Naive B cell (primary cell): ENCODE measurements around the gene FNDC1. TPM values are rescaled to one million over a fixed set of nuclear protein-coding genes. Genes with fewer than 3 reads are reported as not detected.

Experiments used
- ATAC-seq, 2 donors: fragments of 150-1000 bp; cut with Tn5 transposase; 2 replicates each; pipeline ENCODE4 v1.10.0; 2021; ENCODE audit warnings: low read depth in 2 of 2, mild to moderate bottlenecking in 2 of 2, moderate library complexity in 2 of 2
- DNase-seq: peaks from one replicate; pipeline ENCODE4 v3.0.0; 2022
- H3K27ac Mint-ChIP-seq, 6 donors: one replicate each; pipeline ENCODE4 v1.8.0; 2020 to 2022; ENCODE audit warnings: mild to moderate bottlenecking in 6 of 6, mixed read lengths in 6 of 6, moderate library complexity in 5 of 6, inconsistent platforms in 2 of 6
- H3K27me3 Mint-ChIP-seq, 3 donors: one replicate each; pipeline ENCODE4 v1.8.0; 2021 to 2022; ENCODE audit warnings: mixed read lengths in 3 of 3, mild to moderate bottlenecking in 1 of 3
- H3K36me3 Mint-ChIP-seq, 2 donors: one replicate each; pipeline ENCODE4 v1.8.0; 2020 to 2022; ENCODE audit warnings: mixed read lengths in 2 of 2, inconsistent platforms in 1 of 2, mild to moderate bottlenecking in 1 of 2
- H3K4me1 Mint-ChIP-seq, 3 donors: one replicate each; pipeline ENCODE4 v1.8.0; 2020 to 2022; ENCODE audit warnings: mixed read lengths in 3 of 3, inconsistent platforms in 1 of 3, mild to moderate bottlenecking in 1 of 3, moderate library complexity in 1 of 3
- H3K4me3 Mint-ChIP-seq, 8 donors: one replicate each; pipeline ENCODE4 v1.8.0; 2020 to 2022; ENCODE audit warnings: mild to moderate bottlenecking in 8 of 8, mixed read lengths in 8 of 8, moderate library complexity in 8 of 8, inconsistent platforms in 2 of 8
- H3K9me3 Mint-ChIP-seq, 7 donors: one replicate each; pipeline ENCODE4 v1.8.0; 2020 to 2022; ENCODE audit warnings: mixed read lengths in 7 of 7, mild to moderate bottlenecking in 5 of 7, inconsistent platforms in 2 of 7, moderate library complexity in 1 of 7
- polyA plus RNA-seq, 6 donors: library from polyadenylated mRNA; unstranded; fragments of 300-500 nt; fragmentation: Illumina TruSeq; gene quantifications; one replicate each; pipeline ENCODE4 v1.2.3, GENCODE V29; 2021; ENCODE audit warnings: low read depth in 6 of 6

The FNDC1 gene
- polyA plus RNA-seq, 6 donors from 2014 or later = not detected

DNA sequence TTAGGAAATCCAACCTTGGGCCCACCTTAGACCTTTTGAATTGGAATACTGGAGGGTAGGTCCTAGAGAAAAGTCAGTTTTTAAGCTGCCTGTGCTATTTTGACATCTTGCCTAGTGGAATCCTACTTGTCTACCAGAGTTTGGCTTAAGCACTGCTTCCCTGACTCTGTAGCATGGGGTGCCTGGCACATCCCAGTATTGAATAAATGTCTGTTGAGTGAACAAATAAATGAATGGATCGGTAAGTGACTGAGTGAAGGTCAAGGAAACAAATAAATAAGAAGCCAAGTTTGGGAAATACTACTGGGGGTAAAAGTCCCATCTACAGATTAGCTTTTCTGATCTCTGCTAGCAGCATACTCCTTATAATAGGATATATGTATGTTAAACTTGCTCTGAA lies 140.5 kb downstream of the FNDC1 start:
- Mint-ChIP-seq H3K27me3 (peaks cover 5 to 22% (median 20%) of the 10 kb centered on the region in 3 donors), H3K36me3 (no peaks in the 10 kb centered on the region), H3K27ac (no peak overlapping the region), H3K9me3 (no peaks in the 10 kb centered on the region), H3K4me1 (no peaks in the 10 kb centered on the region), H3K4me3 (no peak overlapping the region)
- ATAC-seq (no peak), DNase-seq (no peak)

DNA sequence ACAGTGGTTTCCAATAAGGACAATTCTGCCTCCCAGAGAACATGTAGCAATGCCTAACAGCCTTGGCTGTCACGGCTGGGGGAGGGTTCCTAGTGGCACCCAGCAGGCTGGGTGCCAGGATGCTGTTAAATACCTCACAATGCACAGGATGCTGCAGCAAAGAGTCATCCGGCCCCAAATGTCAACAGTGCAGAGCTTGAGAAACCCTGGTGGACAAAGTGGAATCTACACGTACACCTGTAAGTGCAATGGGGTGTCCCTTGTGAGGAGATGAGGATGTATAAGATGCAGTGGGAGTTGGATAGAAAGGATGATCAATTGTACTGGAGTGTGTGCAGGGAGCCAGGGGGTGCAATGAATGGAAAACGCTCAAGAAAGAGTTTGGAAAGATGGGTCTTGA lies 142.4 kb downstream of the FNDC1 start:
- ATAC-seq (no peak), DNase-seq (no peak)
- Mint-ChIP-seq H3K27ac (no peak overlapping the region), H3K4me3 (no peak overlapping the region), H3K4me1 (no peaks in the 10 kb centered on the region), H3K27me3 (peaks cover 5 to 16% (median 15%) of the 10 kb centered on the region in 3 donors), H3K36me3 (no peaks in the 10 kb centered on the region), H3K9me3 (no peaks in the 10 kb centered on the region)

DNA sequence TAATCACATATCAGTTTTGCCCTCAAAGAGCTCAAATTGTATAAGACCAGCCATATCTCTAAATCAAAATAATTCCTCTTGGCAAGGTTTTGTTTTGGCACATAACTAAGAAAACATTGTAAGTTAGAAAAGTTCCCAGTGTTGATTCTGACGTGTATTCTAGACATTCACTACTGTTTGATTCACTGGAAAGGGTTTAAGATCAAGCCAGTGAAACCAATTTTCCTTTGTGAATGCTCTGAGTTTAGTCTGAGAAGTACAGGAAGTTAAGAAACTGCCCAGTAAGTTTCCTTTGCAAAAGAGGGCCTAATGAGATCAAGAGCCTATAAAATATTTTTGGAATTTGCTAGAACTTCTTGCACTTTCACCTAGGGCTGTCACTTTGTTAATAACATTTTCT lies 143.0 kb downstream of the FNDC1 start:
- Mint-ChIP-seq H3K4me3 (no peak overlapping the region), H3K27me3 (peaks cover 5 to 16% (median 13%) of the 10 kb centered on the region in 3 donors), H3K9me3 (no peaks in the 10 kb centered on the region), H3K36me3 (no peaks in the 10 kb centered on the region), H3K4me1 (no peaks in the 10 kb centered on the region), H3K27ac (no peak overlapping the region)
- ATAC-seq (no peak), DNase-seq (no peak)

DNA sequence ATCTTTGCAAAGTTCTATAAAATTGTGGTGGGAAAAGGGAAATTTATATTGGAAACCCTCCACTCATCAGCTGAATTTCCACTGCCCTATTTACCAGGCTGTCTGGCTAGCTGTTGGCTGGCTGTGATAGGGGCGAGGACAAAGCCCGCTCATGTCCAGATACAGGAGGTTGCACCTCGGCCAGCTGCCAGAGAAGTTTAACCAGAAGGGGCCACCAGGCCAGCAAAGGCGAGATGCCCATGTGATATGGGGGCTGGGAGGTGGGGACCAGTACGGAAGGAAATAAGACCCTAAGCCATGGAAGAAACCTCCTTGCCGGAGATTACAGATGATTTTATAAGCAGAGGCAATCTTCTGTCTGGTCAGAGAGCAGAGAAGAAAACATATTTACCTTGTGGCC lies 143.8 kb downstream of the FNDC1 start:
- DNase-seq = no peak
- Mint-ChIP-seq H3K4me3 (no peak overlapping the region), H3K9me3 (no peaks in the 10 kb centered on the region), H3K4me1 (no peaks in the 10 kb centered on the region), H3K36me3 (no peaks in the 10 kb centered on the region), H3K27ac (no peak overlapping the region), H3K27me3 (peaks cover 11 to 16% (median 13%) of the 10 kb centered on the region in 3 donors)
- ATAC-seq = no peak

DNA sequence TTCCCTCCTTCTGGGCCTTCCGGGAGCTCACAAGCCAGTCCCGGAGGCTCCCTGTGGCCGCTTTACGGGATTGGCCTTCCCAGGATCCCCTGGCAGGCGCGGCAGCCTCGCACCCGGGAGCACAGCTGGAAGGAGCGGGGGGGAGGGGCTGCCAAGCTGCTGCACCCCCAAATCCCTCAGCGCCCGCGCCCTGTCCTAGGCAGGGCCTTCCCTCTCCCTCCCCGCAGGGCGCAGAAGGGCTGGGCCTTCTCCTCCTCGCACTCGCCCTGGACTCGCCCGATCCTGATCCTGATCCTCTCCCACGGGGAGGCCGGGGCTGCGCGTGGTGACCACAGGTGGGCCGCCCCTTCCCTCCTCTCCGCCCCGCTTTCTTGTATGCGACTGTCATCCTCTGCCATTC lies 146.4 kb downstream of the FNDC1 start:
- Mint-ChIP-seq H3K4me1 (no peaks in the 10 kb centered on the region), H3K4me3 (no peak overlapping the region), H3K9me3 (no peaks in the 10 kb centered on the region), H3K27ac (no peak overlapping the region), H3K36me3 (no peaks in the 10 kb centered on the region), H3K27me3 (peaks cover 5 to 27% (median 25%) of the 10 kb centered on the region in 3 donors)
- DNase-seq = no peak
- no peak for ATAC-seq

DNA sequence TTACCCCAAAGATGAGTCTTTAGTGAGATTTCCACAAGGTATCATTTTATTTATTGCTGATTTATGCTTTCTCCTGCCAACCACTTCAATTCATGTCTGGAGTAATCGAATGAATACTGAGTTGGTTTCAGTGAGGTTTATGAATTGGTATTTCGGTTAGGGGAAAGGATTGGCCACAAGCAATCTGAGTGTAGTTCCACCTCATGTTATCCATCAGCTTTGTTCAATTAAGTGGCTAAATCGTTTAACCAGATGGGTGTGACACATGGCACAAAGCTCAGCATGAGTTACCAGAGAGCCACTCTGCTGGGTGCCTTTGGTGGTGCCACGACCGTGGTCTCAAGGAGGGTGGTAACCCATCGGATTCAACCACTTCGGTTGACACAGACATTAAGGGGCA lies 148.2 kb downstream of the FNDC1 start:
- no peaks in the 10 kb centered on the region for H3K36me3 Mint-ChIP-seq
- no peak for ATAC-seq

DNA sequence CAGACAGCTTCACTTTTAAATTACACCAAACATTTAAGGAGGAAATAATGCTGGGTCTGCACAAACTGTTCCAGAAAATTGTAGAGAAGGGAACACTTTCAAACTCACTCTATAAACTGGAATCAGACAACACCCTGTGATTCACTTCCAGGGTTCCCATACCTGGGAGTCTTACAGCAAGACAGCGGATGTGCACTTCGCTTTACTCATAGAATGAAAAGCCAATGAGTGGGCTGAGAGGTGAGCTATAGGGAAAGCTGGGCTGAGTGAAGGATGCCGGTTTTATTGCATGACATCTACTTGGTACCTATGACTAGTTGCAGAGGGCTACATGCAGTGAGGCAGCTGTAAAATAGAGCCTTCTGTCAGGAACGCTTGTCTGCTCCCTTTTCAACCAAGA lies 152.1 kb downstream of the FNDC1 start:
- no peak for ATAC-seq
- peaks cover 3 to 20% (median 11%) of the 10 kb centered on the region in 3 donors for H3K27me3 Mint-ChIP-seq
- DNase-seq = no peak
- no peak overlapping the region for H3K4me3 Mint-ChIP-seq
- no peaks in the 10 kb centered on the region for H3K9me3 Mint-ChIP-seq
- H3K4me1 Mint-ChIP-seq = no peaks in the 10 kb centered on the region
- H3K36me3 Mint-ChIP-seq = no peaks in the 10 kb centered on the region
- H3K27ac Mint-ChIP-seq = no peak overlapping the region

More for the DNA sequence above, 148.2 kb downstream of the FNDC1 start:
- no peaks in the 10 kb centered on the region for H3K4me1 Mint-ChIP-seq
- H3K9me3 Mint-ChIP-seq = no peaks in the 10 kb centered on the region
- DNase-seq = no peak
- peaks cover 0 to 25% (median 19%) of the 10 kb centered on the region in 3 donors for H3K27me3 Mint-ChIP-seq
- no peak overlapping the region for H3K4me3 Mint-ChIP-seq
- no peak overlapping the region for H3K27ac Mint-ChIP-seq

Other genes starting within 250 kb of the FNDC1 start
- gene RSPH3, start 169.2 kb upstream of the FNDC1 start, polyA plus RNA-seq = 1 to 10 TPM in 5 of 6 donors, under 1 TPM in 1; 0.14 to 3.4 (median 2.4) TPM
- 100 to 1,000 TPM; 259 to 433 (median 379) TPM for gene TAGAP, start 124.4 kb upstream of the FNDC1 start, polyA plus RNA-seq